ENCODE data around the gene SMARCA2.

DNA sequence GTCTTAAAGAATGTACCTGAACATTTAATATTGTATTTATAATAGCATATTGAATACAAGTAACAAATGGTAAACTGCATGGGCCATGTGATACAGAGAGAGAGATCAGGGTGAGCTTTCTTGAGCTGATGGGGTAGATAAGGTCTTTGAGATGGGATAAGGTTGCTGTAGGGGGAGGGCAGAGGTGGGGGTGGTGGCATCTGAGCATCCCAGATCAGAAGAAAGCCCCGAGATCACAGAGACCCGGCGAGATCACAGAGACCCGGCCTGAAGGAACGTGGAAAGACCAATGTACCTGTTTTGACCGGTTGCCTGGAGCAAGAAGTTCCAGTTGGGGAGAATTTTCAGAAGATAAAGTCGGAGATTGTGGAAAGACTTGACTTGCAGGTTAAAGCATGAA lies 6.6 kb downstream of the SMARCA2 start:
- TF ChIP-seq EZH2phosphoT487 (IDR thresholded peaks at IDR 0.05; ENCODE audit: borderline replicate concordance) (no peak), CTCF (conservative IDR thresholded peaks at IDR 0.05; ENCODE audit: low read length) (no peak)
